GM21529 (cell line): ENCODE measurements around the gene PRPH.
"Not testable (repeated sequence)": the region's sequence is repeated elsewhere in the genome, so short reads cannot be mapped to it uniquely, and the experiment has no call there.

Experiments used
- ATAC-seq: cut with Tn5 transposase; IDR thresholded peaks from one replicate; pipeline ENCODE4 v1.9.1; 2021; ENCODE audit not compliant: unreplicated experiment

PRPH gene

DNA sequence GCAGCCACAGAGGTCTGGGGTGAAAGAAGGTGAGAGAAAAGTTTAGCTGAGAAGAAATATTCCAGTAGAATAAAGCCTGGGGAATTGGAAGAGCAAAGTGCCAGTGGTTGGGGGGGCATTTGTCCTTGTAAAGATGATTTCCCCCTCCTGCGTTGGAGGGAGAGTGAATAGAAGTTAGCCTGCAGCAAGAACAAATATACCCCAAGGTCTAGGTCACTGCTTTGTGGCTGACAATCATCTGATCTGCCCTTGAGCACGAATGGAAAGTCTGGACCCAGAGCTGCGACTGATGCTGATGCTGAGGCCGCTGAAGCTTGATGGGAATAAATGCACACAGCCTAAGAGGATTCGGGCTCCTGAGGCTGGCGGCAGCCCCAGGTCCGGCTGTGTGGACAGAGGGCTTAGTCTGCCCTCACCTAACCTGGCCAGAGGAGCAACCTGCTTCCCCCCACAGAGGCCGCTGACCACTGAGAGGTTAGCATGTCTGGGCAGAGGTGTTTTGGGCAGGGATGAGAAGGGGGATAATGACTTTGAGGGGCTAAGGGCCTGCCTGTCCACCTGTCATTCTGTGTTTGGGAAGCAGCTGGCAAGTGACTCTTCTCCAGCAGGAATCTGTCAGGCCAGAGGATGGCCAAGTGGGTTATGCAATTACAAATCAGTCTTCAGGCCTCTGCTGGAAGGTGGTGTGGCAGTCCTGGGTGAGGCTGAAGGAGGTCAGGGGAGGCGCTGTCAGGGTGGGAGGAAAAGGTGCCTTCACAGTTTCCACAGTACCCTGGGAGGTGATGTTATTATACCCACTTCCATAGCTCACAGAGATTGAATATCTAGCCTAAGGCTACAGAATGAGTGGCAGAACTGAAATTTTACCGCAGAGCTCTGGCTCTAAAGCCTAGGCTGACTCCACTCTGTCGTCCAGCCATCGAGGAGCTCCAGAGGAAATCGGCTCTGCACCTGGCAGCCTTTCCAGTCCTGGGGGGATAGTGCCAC is 18.4 kb upstream of the PRPH start:
- ATAC-seq = no peak

DNA sequence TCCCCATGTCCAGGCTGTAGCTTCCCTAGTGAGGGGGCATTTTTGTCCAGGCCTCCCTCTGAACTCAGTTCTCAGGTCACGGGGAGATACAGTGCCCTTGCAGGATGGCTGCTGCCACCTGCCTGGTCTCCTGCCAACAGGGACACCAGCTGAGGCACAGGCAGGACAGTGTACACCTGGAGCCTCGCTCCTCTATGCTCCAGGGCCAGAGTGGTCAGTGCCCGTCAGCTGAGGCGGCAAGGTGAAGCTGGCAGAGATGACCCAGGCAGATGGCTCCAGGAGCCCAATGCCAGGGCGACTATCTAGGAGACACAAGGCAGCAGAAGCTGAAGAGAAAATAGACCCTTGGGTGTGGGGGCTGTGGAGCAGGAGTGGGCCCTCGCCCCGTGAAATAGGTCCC is 17.5 kb upstream of the PRPH start:
- no peak for ATAC-seq

DNA sequence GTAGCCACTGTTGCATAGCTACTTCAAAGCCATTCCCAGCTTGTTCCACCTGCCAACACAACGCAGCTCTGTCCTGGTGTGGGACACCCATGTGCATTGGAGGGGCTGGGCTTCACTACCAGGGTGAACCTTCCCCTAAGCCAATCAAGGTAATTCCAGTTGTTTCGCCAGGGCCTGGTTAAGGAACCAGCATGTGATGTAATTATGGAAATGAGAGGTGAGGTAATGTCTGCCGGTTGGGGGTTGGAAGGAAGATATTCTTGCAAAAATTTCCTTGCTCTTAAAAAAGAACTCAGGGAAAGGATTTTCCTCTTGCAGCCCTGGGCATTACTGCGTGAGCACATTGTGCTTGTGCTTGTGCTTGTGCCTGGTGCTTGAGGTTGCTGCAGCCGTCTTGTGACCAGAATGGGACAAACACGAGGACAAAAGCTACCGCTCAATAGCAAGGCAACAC is 15.2 kb upstream of the PRPH start:
- no peak for ATAC-seq

DNA sequence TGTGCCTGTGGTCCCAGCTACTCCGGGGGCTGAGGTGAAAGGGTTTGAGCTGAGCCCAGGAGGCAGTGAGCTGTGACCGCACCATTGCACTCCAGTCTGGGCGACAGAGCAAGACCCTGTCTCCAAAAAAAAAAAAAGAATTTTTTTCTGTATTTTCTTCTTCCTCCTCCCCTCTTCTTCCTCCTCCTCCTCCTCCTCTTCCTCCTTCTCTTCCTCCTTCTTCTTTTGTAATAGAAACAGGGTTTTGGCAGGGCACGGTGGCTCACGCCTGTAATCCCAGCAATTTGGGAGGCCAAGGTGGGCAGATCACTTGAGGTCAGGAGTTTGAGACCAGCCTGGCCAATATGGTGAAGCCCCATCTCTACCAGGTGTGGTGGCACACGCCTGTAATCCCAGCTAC is 14.4 kb upstream of the PRPH start:
- ATAC-seq = not testable (repeated sequence)

DNA sequence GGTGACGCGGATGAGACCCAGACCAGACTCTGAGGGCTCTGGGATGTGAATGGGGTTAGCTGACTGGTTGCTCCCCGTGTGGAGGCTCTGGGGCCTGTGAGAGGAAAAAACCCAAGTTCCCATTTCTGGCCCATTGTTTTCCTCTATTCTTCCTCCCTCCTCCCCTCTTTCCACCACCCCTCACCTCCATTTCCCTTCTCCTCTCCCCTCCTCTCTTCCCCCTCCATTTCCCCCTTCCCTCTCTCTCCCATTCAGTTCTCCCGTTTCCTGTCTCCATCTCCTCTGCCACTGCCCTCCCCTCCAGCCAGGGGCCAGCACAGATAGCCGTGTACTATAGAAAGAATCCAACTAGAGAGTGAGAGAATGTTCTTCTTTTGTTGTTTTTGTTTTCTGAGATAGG is 12.6 kb upstream of the PRPH start:
- no peak for ATAC-seq

DNA sequence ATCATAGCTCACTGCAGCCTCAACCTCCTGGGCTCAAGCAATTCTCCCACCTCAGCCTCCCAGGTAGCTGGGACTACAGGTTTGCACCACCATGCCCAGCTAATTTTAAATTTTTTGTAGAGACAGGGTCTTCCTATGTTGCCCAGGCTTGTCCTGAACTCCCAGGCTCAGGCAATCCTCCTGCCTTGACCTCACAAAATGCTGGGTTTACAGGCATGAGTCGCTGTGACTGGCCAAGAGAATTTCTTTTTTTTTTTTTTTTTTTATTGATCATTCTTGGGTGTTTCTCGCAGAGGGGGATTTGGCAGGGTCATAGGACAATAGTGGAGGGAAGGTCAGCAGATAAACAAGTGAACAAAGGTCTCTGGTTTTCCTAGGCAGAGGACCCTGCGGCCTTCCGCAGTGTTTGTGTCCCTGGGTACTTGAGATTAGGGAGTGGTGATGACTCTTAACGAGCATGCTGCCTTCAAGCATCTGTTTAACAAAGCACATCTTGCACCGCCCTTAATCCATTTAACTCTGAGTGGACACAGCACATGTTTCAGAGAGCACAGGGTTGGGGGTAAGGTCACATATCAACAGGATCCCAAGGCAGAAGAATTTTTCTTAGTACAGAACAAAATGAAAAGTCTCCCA is 12.1 kb upstream of the PRPH start:
- ATAC-seq = not testable (repeated sequence)

DNA sequence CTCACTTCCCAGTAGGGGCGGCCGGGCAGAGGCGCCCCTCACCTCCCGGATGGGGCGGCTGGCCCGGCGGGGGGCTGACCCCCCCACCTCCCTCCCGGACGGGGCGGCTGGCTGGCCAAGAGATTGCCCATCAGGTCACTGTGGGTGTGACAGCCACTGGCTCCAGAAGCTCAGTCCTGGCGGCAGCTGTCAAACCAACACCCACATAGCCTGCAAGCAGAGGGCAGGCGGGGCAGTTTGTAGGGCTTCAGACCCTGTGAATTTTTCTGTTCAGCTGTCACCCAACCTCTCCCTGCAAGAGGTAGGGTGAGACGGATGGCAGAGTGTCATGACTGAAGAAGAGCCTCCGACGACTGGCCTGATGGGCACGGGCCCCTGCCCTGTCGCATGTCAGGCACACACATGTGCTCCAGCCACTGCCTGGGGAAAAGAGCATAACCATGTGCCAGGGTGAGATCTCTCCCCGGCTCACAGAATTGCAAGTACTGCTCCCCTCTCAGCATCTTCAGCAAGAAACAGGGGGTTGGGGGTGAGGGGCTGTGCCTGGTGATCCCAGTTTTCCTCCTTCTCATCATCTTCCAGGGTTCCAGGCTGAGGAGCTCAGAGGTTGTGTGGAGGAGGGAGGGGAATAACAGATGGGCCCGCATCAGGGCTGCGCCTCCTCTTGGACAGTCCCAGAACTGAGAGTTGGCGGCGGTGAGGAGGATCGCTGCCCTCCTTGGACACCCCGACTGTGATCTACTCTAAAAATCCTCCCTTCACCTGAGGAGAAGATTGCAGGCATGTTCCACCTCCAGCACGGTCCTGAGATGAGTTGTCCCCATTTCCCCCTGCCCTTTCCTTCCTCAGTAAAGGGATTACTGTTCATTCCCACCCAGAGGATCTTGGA is 11.2 kb upstream of the PRPH start:
- ATAC-seq = no peak

DNA sequence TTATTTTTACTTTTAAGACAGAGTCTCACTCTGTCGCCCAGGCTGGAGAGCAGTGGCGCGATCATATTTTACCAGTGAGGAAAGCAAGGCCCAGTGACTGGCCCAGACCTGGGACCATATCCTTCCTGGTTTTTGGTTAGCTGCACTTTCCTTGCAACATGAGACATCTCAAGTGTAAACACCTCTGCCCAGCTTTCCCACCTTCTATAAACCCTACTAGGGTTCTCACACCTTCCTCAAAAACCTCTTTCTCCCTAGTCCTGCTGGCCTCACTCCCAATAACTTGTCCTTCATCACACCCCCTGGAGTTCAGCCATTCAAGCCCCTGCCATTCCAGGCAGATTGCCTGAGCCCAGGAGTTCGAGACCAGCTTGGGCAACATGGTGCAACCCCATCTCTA is 10.3 kb upstream of the PRPH start:
- no peak for ATAC-seq

DNA sequence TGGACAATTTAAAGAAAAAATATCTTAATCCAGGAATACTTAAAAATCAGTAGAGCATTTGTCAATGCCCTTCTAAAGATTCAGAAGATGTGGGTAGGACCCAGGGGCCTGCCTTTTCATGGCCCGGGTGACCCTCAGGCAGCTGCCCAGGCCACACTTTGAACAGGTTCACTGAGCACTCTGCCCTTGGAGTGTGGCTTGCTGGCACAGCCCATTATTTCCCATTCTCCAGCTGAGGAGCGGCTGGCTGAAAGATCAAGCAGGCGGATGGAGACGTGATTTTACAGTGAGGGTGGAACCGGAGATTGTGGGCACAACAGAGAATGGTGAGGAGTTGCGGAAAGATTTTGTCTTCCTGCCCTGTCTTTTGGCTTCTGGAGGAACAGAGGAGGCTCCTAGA is 7.1 kb upstream of the PRPH start:
- ATAC-seq = no peak

DNA sequence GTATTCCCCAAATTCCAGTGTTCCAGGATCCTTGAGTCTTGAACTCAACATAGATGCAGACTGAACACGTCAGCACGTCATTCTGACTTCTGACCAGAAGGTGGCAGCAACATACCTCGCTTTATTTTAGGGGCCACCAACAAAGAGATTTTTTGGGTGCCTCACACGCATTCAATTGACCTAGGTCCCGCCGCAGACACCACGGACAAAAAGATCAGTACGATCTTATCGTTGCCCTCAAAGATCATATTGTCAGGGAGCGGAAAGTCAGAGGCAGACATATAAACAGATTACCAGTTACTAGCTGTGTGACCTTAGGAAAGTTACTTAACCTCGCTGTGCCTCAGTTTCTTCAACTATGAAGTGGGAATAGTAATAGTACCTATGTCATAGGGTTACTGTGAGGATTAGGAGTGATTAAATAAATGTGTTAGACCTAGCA is 6.5 kb upstream of the PRPH start:
- ATAC-seq = no peak

DNA sequence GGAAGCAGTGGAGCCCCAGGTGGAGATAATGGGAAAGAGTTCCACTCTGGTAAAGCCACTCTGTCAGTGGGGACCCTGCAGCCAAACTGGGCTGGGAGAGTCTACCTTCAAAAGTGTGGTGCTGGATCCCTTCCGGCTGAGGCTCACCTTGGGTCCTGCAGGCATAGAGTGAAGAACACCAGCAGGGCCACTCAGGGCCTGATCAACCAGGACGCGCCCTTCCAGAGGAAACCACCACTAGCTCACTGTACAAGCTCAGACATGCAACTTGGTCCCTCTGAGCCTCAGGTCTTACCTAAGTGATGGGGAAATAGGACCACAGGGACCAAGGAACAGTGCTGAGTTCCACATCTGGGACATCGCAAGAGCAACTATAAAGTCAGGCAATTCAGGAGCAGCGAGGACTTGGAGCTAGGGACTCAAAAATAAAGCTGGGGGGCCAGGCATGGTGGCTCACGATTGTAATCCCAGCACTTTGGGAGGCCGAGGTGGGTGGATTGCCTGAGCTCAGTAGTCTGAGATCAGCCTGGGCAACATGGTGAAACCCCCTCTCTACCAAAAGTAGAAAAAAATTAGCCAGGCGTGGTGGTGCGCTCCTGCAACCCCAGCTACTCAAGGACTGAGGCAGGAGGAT is 5.9 kb upstream of the PRPH start:
- no peak for ATAC-seq

DNA sequence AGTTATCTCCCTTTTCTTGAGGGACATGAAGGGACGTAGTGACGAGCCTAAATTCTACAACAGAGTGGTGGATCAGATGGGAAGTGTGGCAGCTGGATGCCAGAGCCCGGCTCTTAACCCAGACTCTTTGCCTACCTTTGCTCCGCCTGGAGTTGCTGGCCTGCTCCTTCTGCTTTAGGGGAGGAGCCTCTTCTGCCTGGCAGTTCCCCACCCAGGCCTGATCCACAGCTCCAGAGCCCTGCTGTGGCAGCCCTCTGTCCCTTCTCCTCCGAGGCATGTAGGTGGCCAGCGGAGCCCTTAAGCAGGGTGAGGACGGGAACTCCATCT is 2.3 kb upstream of the PRPH start:
- no peak for ATAC-seq

DNA sequence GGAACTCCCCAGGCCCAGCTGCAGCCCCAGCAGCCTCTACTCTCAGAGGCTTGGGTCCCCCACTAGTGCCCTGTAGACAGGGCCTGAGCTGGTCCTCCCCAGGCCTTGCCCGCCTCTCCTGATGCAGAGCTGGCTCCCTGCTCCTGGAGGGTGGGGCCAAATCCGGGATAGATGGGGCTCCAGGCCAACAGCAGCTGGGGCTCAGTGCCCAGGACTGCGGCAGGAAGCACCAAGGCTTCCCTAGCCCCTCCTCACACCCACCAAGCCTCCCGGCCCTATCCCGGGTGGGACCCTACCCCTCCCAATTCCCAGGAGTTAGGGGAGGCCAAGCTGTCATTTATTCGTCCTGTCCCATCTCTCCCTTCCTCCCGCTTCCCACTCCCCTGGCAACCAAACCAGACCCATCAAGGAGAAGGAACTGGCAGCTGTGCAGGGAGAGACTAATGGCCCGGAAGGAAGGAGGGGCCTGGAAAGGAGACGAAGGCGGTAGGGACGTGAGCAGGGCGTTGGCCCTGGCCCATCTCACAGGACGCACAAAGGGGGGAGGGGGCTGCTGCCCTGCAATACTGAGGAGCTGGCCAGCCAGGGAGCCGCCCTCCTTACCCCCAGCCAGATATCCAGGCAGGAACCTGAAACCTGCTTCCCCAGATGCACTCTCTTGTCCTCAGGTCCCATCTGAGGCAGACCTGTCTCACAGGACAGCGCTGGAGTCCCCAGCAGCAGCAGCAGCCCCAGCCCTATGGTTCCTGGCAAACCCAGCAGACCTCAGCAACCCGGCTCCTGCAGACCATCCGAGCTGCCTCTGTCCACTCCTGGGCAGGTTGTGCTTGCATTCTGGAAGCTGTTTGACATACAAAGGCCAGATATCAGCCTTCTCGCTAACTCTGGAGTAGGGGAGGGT is 1.6 kb upstream of the PRPH start:
- no peak for ATAC-seq

DNA sequence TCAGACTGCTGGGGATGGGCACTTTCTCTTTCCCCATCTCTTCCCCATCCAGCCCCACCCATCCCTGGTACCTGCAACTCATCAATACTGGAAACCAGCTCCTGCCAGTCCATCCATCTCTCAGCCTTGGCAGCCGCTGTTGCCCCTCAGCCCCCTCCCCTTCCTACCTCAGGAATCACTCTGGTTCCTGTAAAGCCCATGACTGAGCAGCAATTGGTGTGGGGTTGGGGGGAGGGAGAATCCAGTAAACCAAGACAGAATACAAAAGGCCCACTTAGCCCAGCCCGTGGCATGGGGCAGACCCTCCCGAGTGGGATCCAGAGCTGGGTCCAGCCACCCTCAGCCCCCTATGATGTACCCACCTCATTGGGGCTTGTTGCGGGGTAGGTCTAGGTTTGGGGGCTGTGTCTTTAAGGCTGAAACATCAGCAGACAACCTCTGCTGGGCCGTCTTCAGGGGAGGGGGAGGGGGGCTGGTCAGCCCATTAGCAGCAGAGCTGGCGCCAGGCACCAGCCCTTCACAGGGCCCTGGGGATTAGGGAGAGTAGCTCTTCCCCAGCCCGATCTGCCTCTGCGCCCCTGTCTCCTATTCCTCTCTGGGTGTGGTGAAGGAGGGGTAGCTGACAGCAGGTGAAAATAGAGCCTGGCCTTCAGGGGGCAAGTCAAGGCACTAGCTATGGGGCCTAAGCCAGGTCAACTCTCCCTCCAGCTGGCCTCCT is 702 bp upstream of the PRPH start:
- ATAC-seq = no peak

DNA sequence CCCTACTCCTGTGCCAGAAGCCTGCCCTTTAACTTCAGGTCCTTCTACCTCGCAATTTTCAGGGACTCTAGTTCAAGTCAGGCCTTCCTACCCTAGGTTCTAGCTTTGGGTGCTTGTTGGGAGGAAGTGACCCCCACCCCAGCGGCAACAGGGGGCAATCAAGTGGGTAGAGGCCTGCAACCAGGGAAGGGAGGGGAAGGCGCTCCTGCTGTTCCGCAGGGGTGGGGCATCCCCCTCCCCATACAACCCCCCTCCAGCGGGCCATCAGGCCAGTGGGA is 204 bp upstream of the PRPH start:
- ATAC-seq = no peak

DNA sequence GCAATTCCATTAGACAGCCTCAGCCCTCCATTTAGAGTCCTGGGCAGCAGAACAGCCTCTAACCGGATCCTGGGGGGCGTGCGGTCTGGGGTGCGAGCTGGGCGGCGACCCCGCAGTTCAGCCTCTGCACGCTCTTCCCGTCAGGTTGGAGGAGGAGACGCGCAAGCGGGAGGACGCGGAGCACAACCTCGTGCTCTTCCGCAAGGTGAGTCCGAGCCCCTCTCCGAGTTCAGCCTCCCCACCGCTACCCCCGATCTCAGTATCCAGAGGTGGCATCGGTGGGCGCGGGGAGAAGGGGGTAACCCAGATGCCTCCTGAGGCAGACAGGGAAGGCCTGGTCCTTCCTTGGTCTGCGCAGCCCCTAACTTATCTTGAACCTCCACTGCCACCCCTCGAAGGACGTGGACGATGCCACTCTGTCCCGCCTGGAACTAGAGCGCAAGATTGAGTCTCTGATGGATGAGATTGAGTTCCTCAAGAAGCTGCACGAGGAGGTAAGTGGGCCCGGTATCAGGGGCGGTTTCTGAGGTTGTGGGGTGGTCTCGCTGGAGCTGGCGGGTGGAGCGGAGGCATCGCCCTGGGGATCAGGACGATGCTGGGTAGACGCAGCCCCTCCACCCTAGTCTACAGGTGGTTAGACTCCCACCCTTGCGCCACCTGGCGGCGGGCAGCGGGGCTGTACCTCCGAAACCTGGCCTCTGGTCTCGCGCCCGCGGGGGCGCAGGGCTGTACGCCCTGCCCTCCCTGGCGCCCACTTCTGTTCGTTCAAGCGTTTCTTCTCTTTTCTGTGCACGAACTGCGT is 1.3 kb downstream of the PRPH start:
- ATAC-seq = no peak

DNA sequence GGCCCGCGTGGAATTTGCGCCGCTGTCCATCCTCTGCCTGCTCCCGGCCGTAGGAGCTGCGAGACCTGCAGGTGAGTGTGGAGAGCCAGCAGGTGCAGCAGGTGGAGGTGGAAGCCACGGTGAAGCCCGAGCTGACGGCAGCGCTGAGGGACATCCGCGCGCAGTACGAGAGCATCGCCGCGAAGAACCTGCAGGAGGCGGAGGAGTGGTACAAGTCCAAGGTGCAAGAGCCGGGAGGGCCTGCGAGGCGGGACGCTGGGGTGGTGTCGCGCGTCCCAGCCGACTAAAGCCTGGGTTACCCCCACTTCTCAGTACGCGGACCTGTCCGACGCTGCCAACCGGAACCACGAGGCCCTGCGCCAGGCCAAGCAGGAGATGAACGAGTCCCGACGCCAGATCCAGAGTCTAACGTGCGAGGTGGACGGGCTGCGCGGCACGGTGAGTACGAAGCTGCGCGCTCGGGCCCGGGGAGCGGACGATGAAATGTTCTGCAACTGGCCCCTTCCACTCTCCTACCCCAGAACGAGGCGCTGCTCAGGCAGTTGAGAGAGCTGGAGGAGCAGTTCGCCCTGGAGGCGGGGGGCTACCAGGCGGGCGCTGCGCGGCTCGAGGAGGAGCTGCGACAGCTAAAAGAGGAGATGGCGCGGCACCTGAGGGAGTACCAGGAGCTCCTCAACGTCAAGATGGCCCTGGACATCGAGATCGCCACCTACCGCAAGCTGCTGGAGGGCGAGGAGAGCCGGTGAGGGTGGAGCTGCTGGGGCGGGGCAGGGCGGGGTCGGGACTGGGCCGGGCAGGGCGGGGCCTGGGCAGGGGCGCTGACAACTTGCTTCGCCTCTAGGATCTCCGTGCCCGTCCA is 2.1 kb downstream of the PRPH start:
- no peak for ATAC-seq

DNA sequence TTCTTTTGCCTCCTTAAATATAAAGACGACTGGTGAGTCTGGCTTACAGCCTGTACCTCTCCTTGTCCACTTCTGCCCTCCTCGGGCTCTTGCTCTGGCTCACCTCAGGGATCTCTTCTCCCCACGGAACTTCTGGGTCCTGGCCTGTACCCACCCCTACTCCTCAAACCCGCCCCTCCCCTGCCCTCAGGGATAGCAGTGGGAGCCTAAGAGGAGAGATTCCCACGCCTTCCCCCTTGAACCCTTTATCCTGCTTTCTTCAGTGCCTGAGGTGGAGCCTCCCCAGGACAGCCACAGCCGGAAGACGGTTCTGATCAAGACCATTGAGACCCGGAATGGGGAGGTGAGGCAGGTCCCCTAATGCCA is 2.7 kb downstream of the PRPH start:
- no peak for ATAC-seq
